Measurements from ENCODE around the gene PLCB3. TPM values are rescaled to one million over a fixed set of nuclear protein-coding genes. Genes with fewer than 3 reads are reported as not detected.

The PLCB3 gene
- total RNA-seq, 1 experiment from 2014 or later, result 69.0 TPM

- no peaks in the 10 kb centered on the region for H3F3A ChIP-seq (ENCODE audit: low read length, unreplicated experiment)
- DNase-seq (no peak), ATAC-seq (no peak)
- TF ChIP-seq EZH2phosphoT487 (IDR thresholded peaks at IDR 0.05; ENCODE audit: borderline replicate concordance, low read length) (no peak), EZH2 (IDR thresholded peaks at IDR 0.05; ENCODE audit: low read length, unreplicated experiment) (no peak)
- TF ChIP-seq, protein P1, sequence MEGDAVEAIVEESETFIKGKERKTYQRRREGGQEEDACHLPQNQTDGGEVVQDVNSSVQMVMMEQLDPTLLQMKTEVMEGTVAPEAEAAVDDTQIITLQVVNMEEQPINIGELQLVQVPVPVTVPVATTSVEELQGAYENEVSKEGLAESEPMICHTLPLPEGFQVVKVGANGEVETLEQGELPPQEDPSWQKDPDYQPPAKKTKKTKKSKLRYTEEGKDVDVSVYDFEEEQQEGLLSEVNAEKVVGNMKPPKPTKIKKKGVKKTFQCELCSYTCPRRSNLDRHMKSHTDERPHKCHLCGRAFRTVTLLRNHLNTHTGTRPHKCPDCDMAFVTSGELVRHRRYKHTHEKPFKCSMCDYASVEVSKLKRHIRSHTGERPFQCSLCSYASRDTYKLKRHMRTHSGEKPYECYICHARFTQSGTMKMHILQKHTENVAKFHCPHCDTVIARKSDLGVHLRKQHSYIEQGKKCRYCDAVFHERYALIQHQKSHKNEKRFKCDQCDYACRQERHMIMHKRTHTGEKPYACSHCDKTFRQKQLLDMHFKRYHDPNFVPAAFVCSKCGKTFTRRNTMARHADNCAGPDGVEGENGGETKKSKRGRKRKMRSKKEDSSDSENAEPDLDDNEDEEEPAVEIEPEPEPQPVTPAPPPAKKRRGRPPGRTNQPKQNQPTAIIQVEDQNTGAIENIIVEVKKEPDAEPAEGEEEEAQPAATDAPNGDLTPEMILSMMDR (conservative IDR thresholded peaks at IDR 0.05; ENCODE audit: low read depth, low read length), result no peak
- ChIA-PET POLR2A (ENCODE audit: unreplicated experiment) (no interaction called here), CTCF (interaction anchor here (0.6 kb wide), 1 partner anchor 23 kb away, joined by 4 read pairs; no protein-coding TSS in a partner anchor)
- H4K20me1 ChIP-seq (ENCODE audit: low read length), result no peaks in the 10 kb centered on the region
- no peak overlapping the region for H3K27ac ChIP-seq (ENCODE audit: low read length)
- intact Hi-C loops (cut with micrococcal nuclease), result no loop called here
- H3K9me2 ChIP-seq (replicated peaks; ENCODE audit: low read length), result no peaks in the 10 kb centered on the region
- H3K9me3 ChIP-seq (ENCODE audit: low read length), result no peaks in the 10 kb centered on the region
- no peak overlapping the region for H3K4me2 ChIP-seq (ENCODE audit: low read length)
- no peak overlapping the region for H3K4me3 ChIP-seq (ENCODE audit: low read length)
- H3K79me2 ChIP-seq (ENCODE audit: low read length), result peaks cover 14% of the 10 kb centered on the region; the same call in 1 of the 2 replicates
- H3K9ac ChIP-seq (ENCODE audit: low read length), result no peak overlapping the region
- peaks cover 31% of the 10 kb centered on the region for H3K4me1 ChIP-seq (ENCODE audit: insufficient read depth, low read length)
- peaks cover 8% of the 10 kb centered on the region for H3K36me3 ChIP-seq (ENCODE audit: low read depth, low read length)
- no peak overlapping the region for H2AFZ ChIP-seq (ENCODE audit: low read length)
- H3K27me3 ChIP-seq (ENCODE audit: low read length), result no peaks in the 10 kb centered on the region
- BruUV-seq (replicated peaks), result no TSS peak
Measured at GRCh38 chr11:64275031-64275800, 23.9 kb downstream of the PLCB3 start.

GRCh38 chr11:64275841-64276240 is 24.5 kb downstream of the PLCB3 start:
- H3K27ac ChIP-seq (ENCODE audit: low read length), result no peak overlapping the region
- no peaks in the 10 kb centered on the region for H3K9me3 ChIP-seq (ENCODE audit: low read length)
- H3K4me1 ChIP-seq (ENCODE audit: insufficient read depth, low read length), result peaks cover 25% of the 10 kb centered on the region
- no peak overlapping the region for H3K9ac ChIP-seq (ENCODE audit: low read length)
- no peak overlapping the region for H3K4me2 ChIP-seq (ENCODE audit: low read length)
- intact Hi-C loops (cut with micrococcal nuclease), result loop anchor here (2.0 kb wide), 1 partner anchor 25 kb away; the partner anchor contains the start of gene CATSPERZ
- no TSS peak for BruUV-seq (replicated peaks)
- no peaks in the 10 kb centered on the region for H3F3A ChIP-seq (ENCODE audit: low read length, unreplicated experiment)
- DNase-seq (no peak), ATAC-seq (no peak)
- no peaks in the 10 kb centered on the region for H3K9me2 ChIP-seq (replicated peaks; ENCODE audit: low read length)
- no peak overlapping the region for H3K4me3 ChIP-seq (ENCODE audit: low read length)
- TF ChIP-seq EZH2 (IDR thresholded peaks at IDR 0.05; ENCODE audit: low read length, unreplicated experiment) (no peak), EZH2phosphoT487 (IDR thresholded peaks at IDR 0.05; ENCODE audit: borderline replicate concordance, low read length) (no peak)
- TF ChIP-seq, protein P1 (conservative IDR thresholded peaks at IDR 0.05; ENCODE audit: low read depth, low read length), result no peak
- H3K79me2 ChIP-seq (ENCODE audit: low read length), result peaks cover 14% of the 10 kb centered on the region; the same call in 1 of the 2 replicates
- no peak overlapping the region for H2AFZ ChIP-seq (ENCODE audit: low read length)
- ChIA-PET CTCF (no interaction called here), POLR2A (ENCODE audit: unreplicated experiment) (no interaction called here)
- no peaks in the 10 kb centered on the region for H3K27me3 ChIP-seq (ENCODE audit: low read length)
- peaks cover 8% of the 10 kb centered on the region for H3K36me3 ChIP-seq (ENCODE audit: low read depth, low read length)
- no peaks in the 10 kb centered on the region for H4K20me1 ChIP-seq (ENCODE audit: low read length)
